Peyer's patch (tissue), 4 donors: Measurements from ENCODE around the gene TEX52.

Experiments
- POLR2A ChIP-seq, 2 donors: fragments of 450-650 bp; IDR thresholded peaks; one replicate each; pipeline ENCODE4 v1.5.1; 2017; ENCODE audit warnings: antibody characterized with exemption in 2 of 2, mild to moderate bottlenecking in 2 of 2, moderate library complexity in 2 of 2
- TF ChIP-seq, protein P1 (sequence below), 6 experiments: fragments of 450-650 bp in 4 of 6; fragments of 200-600 bp in 2 of 6; sonication (generic) in 1 of 6; IDR thresholded peaks; one replicate each; pipeline ENCODE4 v1.5.1; 2017 to 2019; ENCODE audit warnings: antibody characterized with exemption in 6 of 6, mild to moderate bottlenecking in 3 of 6, moderate library complexity in 1 of 6

DNA sequence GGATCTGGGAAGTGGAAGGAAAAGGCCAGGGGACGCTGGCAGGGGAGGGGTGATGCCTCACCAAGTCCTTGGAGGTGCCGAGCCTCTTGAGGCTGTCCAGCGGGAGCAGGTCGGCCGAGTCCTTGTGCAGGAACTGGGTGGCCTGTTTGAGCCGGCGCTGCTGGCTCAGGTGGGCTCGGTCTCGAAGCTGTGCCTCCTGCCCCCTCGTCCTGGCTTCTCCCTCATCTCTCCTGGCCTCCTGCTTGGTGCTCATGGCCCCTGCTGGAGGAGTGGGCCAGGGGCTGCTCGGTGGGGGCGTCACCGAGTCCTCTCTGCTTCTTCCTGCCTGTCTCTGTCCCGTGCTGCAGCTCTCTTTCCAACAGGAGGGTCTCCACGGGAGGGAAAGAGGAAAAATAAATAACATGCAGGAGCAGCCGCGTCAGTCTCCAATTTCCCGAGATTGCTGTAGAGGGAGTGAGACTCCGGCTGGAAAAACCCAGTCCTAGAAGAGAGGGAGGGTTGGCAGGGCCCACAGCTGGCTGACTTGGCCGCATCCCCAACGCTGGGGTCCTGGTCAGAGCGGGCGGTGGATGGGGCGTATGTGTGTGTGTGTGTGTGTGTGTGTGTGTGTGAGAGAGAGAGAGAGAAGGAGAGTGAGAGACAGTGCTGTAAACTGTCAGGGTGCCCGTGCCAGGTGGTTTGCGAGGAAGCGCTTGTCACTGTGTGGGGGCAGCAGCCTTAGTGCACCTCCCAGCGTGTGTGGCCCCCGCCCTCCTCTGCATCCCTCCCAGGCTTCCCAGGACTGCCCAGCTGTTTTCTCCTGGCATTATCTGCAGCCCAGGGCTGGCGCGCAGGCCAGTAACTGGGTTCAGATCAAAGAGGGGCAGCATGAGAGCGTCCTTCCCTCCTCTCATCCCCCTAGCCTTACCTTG lies 22.0 kb downstream of the TEX52 start, which contains the start of gene NRIP2:
- no peak for TF ChIP-seq POLR2A (IDR thresholded peaks at IDR 0.05)
- TF ChIP-seq, protein P1, sequence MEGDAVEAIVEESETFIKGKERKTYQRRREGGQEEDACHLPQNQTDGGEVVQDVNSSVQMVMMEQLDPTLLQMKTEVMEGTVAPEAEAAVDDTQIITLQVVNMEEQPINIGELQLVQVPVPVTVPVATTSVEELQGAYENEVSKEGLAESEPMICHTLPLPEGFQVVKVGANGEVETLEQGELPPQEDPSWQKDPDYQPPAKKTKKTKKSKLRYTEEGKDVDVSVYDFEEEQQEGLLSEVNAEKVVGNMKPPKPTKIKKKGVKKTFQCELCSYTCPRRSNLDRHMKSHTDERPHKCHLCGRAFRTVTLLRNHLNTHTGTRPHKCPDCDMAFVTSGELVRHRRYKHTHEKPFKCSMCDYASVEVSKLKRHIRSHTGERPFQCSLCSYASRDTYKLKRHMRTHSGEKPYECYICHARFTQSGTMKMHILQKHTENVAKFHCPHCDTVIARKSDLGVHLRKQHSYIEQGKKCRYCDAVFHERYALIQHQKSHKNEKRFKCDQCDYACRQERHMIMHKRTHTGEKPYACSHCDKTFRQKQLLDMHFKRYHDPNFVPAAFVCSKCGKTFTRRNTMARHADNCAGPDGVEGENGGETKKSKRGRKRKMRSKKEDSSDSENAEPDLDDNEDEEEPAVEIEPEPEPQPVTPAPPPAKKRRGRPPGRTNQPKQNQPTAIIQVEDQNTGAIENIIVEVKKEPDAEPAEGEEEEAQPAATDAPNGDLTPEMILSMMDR (IDR thresholded peaks at IDR 0.05): no peak
